ENCODE results near the gene LUC7L. TPM values are rescaled to one million over a fixed set of nuclear protein-coding genes. Genes with fewer than 3 reads are reported as not detected.
"Not testable (repeated sequence)": the region's sequence is repeated elsewhere in the genome, so short reads cannot be mapped to it uniquely, and the experiment has no call there.

Gene LUC7L
- total RNA-seq, 1 experiment from 2014 or later, result 79.3 TPM

DNA sequence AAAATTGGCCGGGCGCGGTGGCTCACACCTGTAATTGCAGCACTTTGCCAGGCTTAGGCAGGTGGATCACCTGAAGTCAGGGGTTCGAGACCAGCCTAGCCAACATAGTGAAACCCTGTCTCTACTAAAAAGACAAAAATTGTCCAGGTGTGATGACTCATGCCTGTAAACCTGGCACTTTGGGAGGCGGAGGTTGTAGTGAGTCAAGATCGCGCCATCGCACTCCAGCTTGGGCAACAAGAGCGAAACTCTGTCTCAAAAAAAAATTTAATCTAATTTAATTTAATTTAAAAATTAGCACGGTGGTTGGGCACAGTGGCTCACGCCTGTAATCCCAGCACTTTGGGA is 50.6 kb downstream of the LUC7L start:
- no peak for TF ChIP-seq CTCF (IDR thresholded peaks at IDR 0.05; ENCODE audit: unreplicated experiment)
- intact Hi-C loops (cut with micrococcal nuclease; ENCODE audit: unreplicated experiment), result no loop called here
- peaks cover 44% of the 10 kb centered on the region for H3K27me3 Mint-ChIP-seq (ENCODE audit: unreplicated experiment)
- no peak overlapping the region for H3K4me3 Mint-ChIP-seq (ENCODE audit: low read depth, unreplicated experiment)
- peaks cover 32% of the 10 kb centered on the region for H3K36me3 Mint-ChIP-seq (ENCODE audit: insufficient read depth, unreplicated experiment)
- no peaks in the 10 kb centered on the region for H3K4me1 Mint-ChIP-seq (ENCODE audit: low read depth, unreplicated experiment)
- no peaks in the 10 kb centered on the region for H3K9me3 Mint-ChIP-seq (ENCODE audit: low read depth, unreplicated experiment)
- no peak for DNase-seq
- H3K27ac Mint-ChIP-seq (ENCODE audit: unreplicated experiment), result no peak overlapping the region
- BruUV-seq (replicated peaks), result no TSS peak
- CTCF ChIA-PET, result no interaction called here

GRCh38 chr16:177981-178667 is 51.1 kb downstream of the LUC7L start:
- no peak overlapping the region for H3K27ac Mint-ChIP-seq (ENCODE audit: unreplicated experiment)
- no peaks in the 10 kb centered on the region for H3K9me3 Mint-ChIP-seq (ENCODE audit: low read depth, unreplicated experiment)
- no peaks in the 10 kb centered on the region for H3K4me1 Mint-ChIP-seq (ENCODE audit: low read depth, unreplicated experiment)
- no peak for DNase-seq
- CTCF ChIA-PET, result interaction anchor here (0.7 kb wide), 1 partner anchor 127 kb away, joined by 4 read pairs; no protein-coding TSS in a partner anchor
- H3K27me3 Mint-ChIP-seq (ENCODE audit: unreplicated experiment), result peaks cover 49% of the 10 kb centered on the region
- intact Hi-C loops (cut with micrococcal nuclease; ENCODE audit: unreplicated experiment), result no loop called here
- H3K4me3 Mint-ChIP-seq (ENCODE audit: low read depth, unreplicated experiment), result peak overlapping the region; percentile 26
- no TSS peak for BruUV-seq (replicated peaks)
- peaks cover 36% of the 10 kb centered on the region for H3K36me3 Mint-ChIP-seq (ENCODE audit: insufficient read depth, unreplicated experiment)
- TF ChIP-seq CTCF (IDR thresholded peaks at IDR 0.05; ENCODE audit: unreplicated experiment), result no peak

- intact Hi-C loops (cut with micrococcal nuclease; ENCODE audit: unreplicated experiment), result no loop called here
- no peak for DNase-seq
- Mint-ChIP-seq H3K4me1 (ENCODE audit: low read depth, unreplicated experiment) (no peaks in the 10 kb centered on the region), H3K27ac (ENCODE audit: unreplicated experiment) (no peak overlapping the region), H3K4me3 (ENCODE audit: low read depth, unreplicated experiment) (peak overlapping the region; percentile 26), H3K36me3 (ENCODE audit: insufficient read depth, unreplicated experiment) (peaks cover 30% of the 10 kb centered on the region), H3K9me3 (ENCODE audit: low read depth, unreplicated experiment) (no peaks in the 10 kb centered on the region), H3K27me3 (ENCODE audit: unreplicated experiment) (peaks cover 52% of the 10 kb centered on the region)
- TF ChIP-seq CTCF (IDR thresholded peaks at IDR 0.05; ENCODE audit: unreplicated experiment), result no peak
- BruUV-seq (replicated peaks), result no TSS peak
- CTCF ChIA-PET, result interaction anchor here (0.7 kb wide), 1 partner anchor 128 kb away, joined by 4 read pairs; no protein-coding TSS in a partner anchor
Measured at GRCh38 chr16:177394-177822, 51.8 kb downstream of the LUC7L start.

GRCh38 chr16:176477-177382 is 52.5 kb downstream of the LUC7L start, which contains the start of gene HBA1:
Gene HBA1 (plus strand): TSS chr16:176680. CDS start chr16:176717, 37 bp downstream.
- H3K27ac Mint-ChIP-seq (ENCODE audit: unreplicated experiment); H3K4me3 Mint-ChIP-seq (ENCODE audit: low read depth, unreplicated experiment); intact Hi-C loops (cut with micrococcal nuclease; ENCODE audit: unreplicated experiment); BruUV-seq (replicated peaks); H3K9me3 Mint-ChIP-seq (ENCODE audit: low read depth, unreplicated experiment); H3K4me1 Mint-ChIP-seq (ENCODE audit: low read depth, unreplicated experiment); DNase-seq: not testable (repeated sequence)
- Mint-ChIP-seq H3K36me3 (ENCODE audit: insufficient read depth, unreplicated experiment) (peaks cover 24% of the 10 kb centered on the region), H3K27me3 (ENCODE audit: unreplicated experiment) (peaks cover 59% of the 10 kb centered on the region)
- CTCF ChIA-PET, result interaction anchor here (0.7 kb wide), 1 partner anchor 128 kb away, joined by 4 read pairs; no protein-coding TSS in a partner anchor

DNA sequence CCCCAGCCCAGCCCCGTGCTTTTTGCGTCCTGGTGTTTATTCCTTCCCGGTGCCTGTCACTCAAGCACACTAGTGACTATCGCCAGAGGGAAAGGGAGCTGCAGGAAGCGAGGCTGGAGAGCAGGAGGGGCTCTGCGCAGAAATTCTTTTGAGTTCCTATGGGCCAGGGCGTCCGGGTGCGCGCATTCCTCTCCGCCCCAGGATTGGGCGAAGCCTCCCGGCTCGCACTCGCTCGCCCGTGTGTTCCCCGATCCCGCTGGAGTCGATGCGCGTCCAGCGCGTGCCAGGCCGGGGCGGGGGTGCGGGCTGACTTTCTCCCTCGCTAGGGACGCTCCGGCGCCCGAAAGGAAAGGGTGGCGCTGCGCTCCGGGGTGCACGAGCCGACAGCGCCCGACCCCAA is 53.2 kb downstream of the LUC7L start:
- not testable (repeated sequence) for H3K4me3 Mint-ChIP-seq (ENCODE audit: low read depth, unreplicated experiment); BruUV-seq (replicated peaks)

More for the DNA sequence above, 53.2 kb downstream of the LUC7L start:
- DNase-seq; H3K9me3 Mint-ChIP-seq (ENCODE audit: low read depth, unreplicated experiment); intact Hi-C loops (cut with micrococcal nuclease; ENCODE audit: unreplicated experiment); H3K4me1 Mint-ChIP-seq (ENCODE audit: low read depth, unreplicated experiment); H3K27ac Mint-ChIP-seq (ENCODE audit: unreplicated experiment): not testable (repeated sequence)
- peaks cover 16% of the 10 kb centered on the region for H3K36me3 Mint-ChIP-seq (ENCODE audit: insufficient read depth, unreplicated experiment)
- CTCF ChIA-PET, result interaction anchor here (1.7 kb wide), 1 partner anchor 186 kb away, joined by 6 read pairs; no protein-coding TSS in a partner anchor
- H3K27me3 Mint-ChIP-seq (ENCODE audit: unreplicated experiment), result peaks cover 67% of the 10 kb centered on the region

All from Calu3 (cell line).